NCI-H69 (cell line): Measurements from ENCODE around the gene NALF2.

Source experiments
- DNase-seq: peaks from one replicate; lab custom pipeline; 2025; lab: John Stamatoyannopoulos, UW

The NALF2 gene

GRCh38 chrX:69530306-69530705 lies 26.2 kb downstream of the NALF2 start:
- no peak for DNase-seq

- no peak for DNase-seq
These were observed 27.1 kb downstream of the NALF2 start for GRCh38 chrX:69531031-69531755.

GRCh38 chrX:69535661-69536060 lies 31.5 kb downstream of the NALF2 start:
- no peak for DNase-seq

GRCh38 chrX:69538321-69538876 lies 34.3 kb downstream of the NALF2 start:
- DNase-seq, result peak; percentile 3

GRCh38 chrX:69539437-69539836 lies 35.3 kb downstream of the NALF2 start:
- peak; percentile 3 for DNase-seq

GRCh38 chrX:69541956-69542355 lies 37.8 kb downstream of the NALF2 start:
- DNase-seq, result peak; percentile 19

DNA sequence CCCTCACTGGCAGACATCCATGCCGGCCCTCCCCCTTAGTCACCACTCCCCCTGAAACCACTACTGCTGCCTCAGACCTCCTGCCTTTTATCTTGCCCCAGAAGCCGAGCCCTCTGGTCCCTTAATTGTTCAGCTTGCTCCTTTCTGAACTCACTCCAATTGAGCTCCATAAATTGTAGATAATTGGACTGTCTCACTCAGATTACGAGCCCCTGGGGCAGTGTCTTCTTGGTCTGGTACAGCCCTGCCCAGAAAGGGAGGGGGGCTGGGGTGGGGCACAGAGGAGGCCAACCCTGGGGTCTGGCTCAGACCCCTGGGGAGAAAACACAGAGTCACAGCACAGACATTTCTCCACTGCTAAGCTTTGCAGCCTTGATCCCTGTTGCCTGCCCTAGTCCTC lies 39.4 kb downstream of the NALF2 start:
- DNase-seq, result peak; percentile 87

DNA sequence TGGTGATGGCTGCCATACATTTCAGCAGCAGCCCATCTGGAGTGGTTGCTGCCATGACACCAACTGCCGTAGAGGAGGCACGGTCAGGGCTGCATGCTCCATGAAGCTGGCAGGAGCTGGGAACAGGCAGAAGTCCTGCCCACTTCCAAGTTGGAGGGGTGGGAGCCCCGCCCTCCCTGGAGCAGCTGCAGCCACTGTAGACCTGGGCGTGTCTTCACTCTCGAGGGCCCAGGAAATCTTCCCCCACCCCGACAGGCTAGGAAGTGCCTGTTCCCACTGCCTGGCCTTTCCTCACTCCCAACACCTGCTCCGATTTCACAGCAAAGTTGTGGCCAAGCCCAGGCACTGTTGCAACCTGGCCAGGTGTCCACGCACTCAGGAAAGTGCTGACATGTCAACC lies 42.3 kb downstream of the NALF2 start:
- DNase-seq, result peak; percentile 7

DNA sequence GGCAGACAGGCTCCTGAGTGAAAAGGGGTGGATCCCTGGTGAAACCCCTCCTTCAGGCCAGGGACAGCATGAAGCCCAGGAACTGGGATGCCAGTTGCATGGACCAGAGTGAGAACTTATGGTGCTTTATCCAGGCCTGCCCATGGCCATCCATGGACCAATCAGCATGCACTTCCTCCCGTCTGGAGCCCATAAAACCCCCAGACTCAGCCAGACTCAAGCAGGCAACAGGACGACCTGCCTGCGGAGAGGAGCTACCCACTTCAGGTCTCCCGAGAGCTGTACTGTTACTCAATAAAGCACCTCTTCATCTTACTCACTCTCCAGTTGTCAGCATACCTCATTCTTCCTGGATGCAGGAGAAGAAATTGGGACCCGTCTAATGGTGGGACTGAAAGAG lies 42.9 kb downstream of the NALF2 start:
- DNase-seq, result no peak

DNA sequence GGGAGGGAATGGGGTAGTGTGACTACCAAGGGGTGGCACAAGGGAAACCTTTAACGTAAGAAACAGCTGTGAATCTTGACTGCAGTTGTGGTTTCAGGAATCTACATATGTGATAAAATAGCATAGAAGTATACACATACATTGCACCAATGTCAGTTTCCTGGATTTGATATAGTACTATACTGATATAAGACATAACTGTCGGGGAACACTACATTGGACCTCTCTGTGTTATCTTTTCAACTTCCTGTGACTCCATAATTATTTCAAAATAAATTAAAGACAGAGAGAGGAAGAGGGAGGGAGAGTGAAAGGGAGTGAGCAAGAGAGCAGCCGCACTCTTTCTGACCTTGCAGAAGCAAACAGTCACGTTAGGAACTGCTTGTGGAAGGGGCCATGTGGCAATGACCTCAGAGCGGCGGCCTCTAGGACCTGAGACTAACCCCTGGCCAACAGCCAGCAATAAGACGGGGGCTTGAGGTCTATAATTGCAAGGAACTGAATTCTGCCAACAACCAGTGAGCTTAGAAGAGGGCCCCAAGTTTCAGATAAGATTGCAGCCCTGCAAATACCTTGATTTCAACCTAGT lies 47.4 kb downstream of the NALF2 start:
- no peak for DNase-seq

DNA sequence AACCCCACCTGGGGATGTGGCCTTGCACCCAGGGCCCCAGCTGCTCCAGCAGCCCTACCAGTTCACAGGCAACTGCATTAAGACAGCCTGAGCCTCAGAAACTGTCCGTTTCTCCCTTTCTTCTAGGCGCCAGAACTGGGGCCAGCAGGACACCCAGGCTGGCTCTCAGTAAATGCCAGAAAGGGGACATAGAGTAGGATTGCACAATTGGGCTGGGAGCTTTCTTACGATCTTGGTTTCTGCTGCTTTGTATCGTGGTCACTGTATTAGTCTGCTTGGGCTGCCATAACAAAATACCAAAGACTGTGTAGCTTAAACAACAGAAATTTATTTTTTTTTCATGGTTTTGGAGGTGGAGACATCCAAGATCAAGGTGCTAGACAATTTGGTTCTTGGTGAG lies 48.4 kb downstream of the NALF2 start:
- no peak for DNase-seq
